GM12878 (cell line): ENCODE results near the gene KDELR1. TPM values are rescaled to one million over a fixed set of nuclear protein-coding genes. Genes with fewer than 3 reads are reported as not detected.

Experiments used
- ATF7 ChIP-seq: fragments of 450-650 bp; IDR thresholded peaks from 2 replicates; pipeline ENCODE4 v1.6.1; 2016; ENCODE audit warnings: low read depth, mild to moderate bottlenecking
- CEBPZ ChIP-seq: fragments of 150-350 bp; IDR thresholded peaks from 2 replicates; pipeline ENCODE4 v1.6.1; 2016; ENCODE audit warnings: low read depth, low read length
- CREB1 ChIP-seq: IDR thresholded peaks from 2 replicates; pipeline ENCODE4 v1.6.1; 2012; ENCODE audit warnings: low read depth, mild to moderate bottlenecking, inconsistent platforms
- E4F1 ChIP-seq: fragments of 450-650 bp; IDR thresholded peaks from 2 replicates; pipeline ENCODE4 v1.6.1; 2018; ENCODE audit warnings: borderline replicate concordance, mild to moderate bottlenecking; ENCODE audit not compliant: partially characterized antibody
- FOXM1 ChIP-seq: IDR thresholded peaks from 2 replicates; pipeline ENCODE4 v1.6.1; 2012; ENCODE audit warnings: low read depth, mild to moderate bottlenecking, inconsistent platforms, low read length, moderate library complexity
- GATAD2B ChIP-seq: fragments of 450-650 bp; conservative IDR thresholded peaks from 2 replicates; pipeline ENCODE4 v1.6.1; 2017; ENCODE audit warnings: low read depth, mild to moderate bottlenecking, moderate library complexity
- HDGF ChIP-seq: fragments of 450-650 bp; IDR thresholded peaks from 2 replicates; pipeline ENCODE4 v1.6.1; 2016; ENCODE audit warnings: antibody characterized with exemption
- KAT2A ChIP-seq: conservative IDR thresholded peaks from 2 replicates; pipeline ENCODE4 v1.6.1; 2011; ENCODE audit warnings: low read depth, low read length; ENCODE audit not compliant: control insufficient read depth
- MTA3 ChIP-seq: IDR thresholded peaks from 2 replicates; pipeline ENCODE4 v1.6.1; 2012; ENCODE audit warnings: low read length, inconsistent platforms, borderline replicate concordance
- NRF1 ChIP-seq: conservative IDR thresholded peaks from 2 replicates; pipeline ENCODE4 v1.6.1; 2011; ENCODE audit warnings: mild to moderate bottlenecking, low read depth, low read length, improper control_type of control experiment
- PKNOX1 ChIP-seq: fragments of 450-650 bp; IDR thresholded peaks from 2 replicates; pipeline ENCODE4 v1.6.1; 2016; ENCODE audit warnings: mild to moderate bottlenecking
- PML ChIP-seq: IDR thresholded peaks from 2 replicates; pipeline ENCODE4 v1.6.1; 2012; ENCODE audit warnings: low read length, inconsistent platforms
- POLR2AphosphoS5 ChIP-seq: IDR thresholded peaks from 2 replicates; pipeline ENCODE4 v1.6.1; 2011; ENCODE audit warnings: mild to moderate bottlenecking, low read length, inconsistent platforms
- SMARCA5 ChIP-seq: fragments of 450-650 bp; IDR thresholded peaks from 2 replicates; pipeline ENCODE4 v1.6.1; 2017; ENCODE audit warnings: mild to moderate bottlenecking
- TARDBP ChIP-seq: IDR thresholded peaks from 2 replicates; pipeline ENCODE4 v1.6.1; 2016; ENCODE audit warnings: borderline replicate concordance
- TCF12 ChIP-seq: IDR thresholded peaks from 2 replicates; pipeline ENCODE4 v1.6.1; 2011; ENCODE audit warnings: low read depth, mild to moderate bottlenecking, low read length
- TCF3 ChIP-seq: IDR thresholded peaks from 2 replicates; pipeline ENCODE4 v1.6.1; 2012; ENCODE audit warnings: low read depth, mild to moderate bottlenecking, low read length, borderline replicate concordance; ENCODE audit not compliant: insufficient read depth
- ZNF687 ChIP-seq: fragments of 450-650 bp; IDR thresholded peaks from 2 replicates; pipeline ENCODE4 v1.6.1; 2017; ENCODE audit warnings: mild to moderate bottlenecking, moderate library complexity
- polyA plus RNA-seq, 11 experiments: library from polyadenylated mRNA; depleted of rRNA in 4 of 11; unstranded in 6 of 11; stranded (reverse) in 5 of 11; fragments of >200 nt; fragmentation: Nextera tagmentation in 4 of 11; fragmentation: Illumina TruSeq in 1 of 11; extraction: Ambion mirVana in 4 of 11; extraction: Trizol in 1 of 11; gene quantifications; 1 replicate in 1 of 11; 2 replicates in 10 of 11; pipeline versions ENCODE4 v1.2.1 to v1.2.3, GENCODE V29; 2011 to 2016; ENCODE audit warnings: inconsistent platforms in 2 of 11, missing spikeins in 2 of 11, low read depth in 1 of 11
- total RNA-seq, 4 experiments: library from RNA; depleted of rRNA in 3 of 4; stranded (reverse); fragments of >200 nt in 3 of 4; fragmentation: Illumina TruSeq in 1 of 4; extraction: Trizol in 1 of 4; gene quantifications; 2 replicates each; pipeline versions ENCODE4 v1.2.1 to v1.2.3, GENCODE V29; 2013 to 2021

KDELR1 gene
- total and polyA plus RNA-seq, 10 of the 15 experiments (the other 5 are each of a cell fraction or from before 2014, with no cell fraction given), result 2.3 to 71.0 (median 45.2) TPM

- peak; percentile 31; the same call in 1 of the 2 replicates for TF ChIP-seq ZNF687
- TF ChIP-seq TARDBP, result no peak
- TF ChIP-seq FOXM1, result no peak
- TF ChIP-seq PKNOX1, result peak; percentile 99
- no peak for TF ChIP-seq KAT2A
- no peak; the same call in 1 of the 2 replicates for TF ChIP-seq MTA3
- no peak for TF ChIP-seq NRF1
- peak; percentile 63; the same call in 1 of the 2 replicates for TF ChIP-seq TCF12
- 0 out of 2 replicates have a peak, but pooled peaks have one; percentile 78 for TF ChIP-seq HDGF
- peak; percentile 65; the same call in 1 of the 2 replicates for TF ChIP-seq TCF3
- TF ChIP-seq PML, result no peak
- TF ChIP-seq GATAD2B, result 0 out of 2 replicates have a peak, but pooled peaks have one; percentile 56
- peak; percentile 42 for TF ChIP-seq ATF7
- peak; percentile 69 for TF ChIP-seq CEBPZ
- no peak for TF ChIP-seq SMARCA5
- TF ChIP-seq POLR2AphosphoS5, result peak; percentile 75; the same call in 1 of the 2 replicates
- TF ChIP-seq CREB1, result peak; percentile 76
- TF ChIP-seq E4F1, result peak; percentile 97
Observed at GRCh38 chr19:48332662-48333466, 58.5 kb downstream of the KDELR1 start (continued).
